Osteoblast (primary cell): ENCODE data around the gene R3HCC1L. TPM values are rescaled to one million over a fixed set of nuclear protein-coding genes. Genes with fewer than 3 reads are reported as not detected.
A peak's percentile ranks its signal among the peaks of the same experiment; 100 is the strongest.
"Not testable (repeated sequence)": the region's sequence is repeated elsewhere in the genome, so short reads cannot be mapped to it uniquely, and the experiment has no call there.

ENCODE experiments used
- DNase-seq: peaks from one replicate; pipeline ENCODE4 v3.0.0; 2011; ENCODE audit warnings: low spot score, mixed read lengths; ENCODE audit not compliant: insufficient read length; ENCODE audit errors: missing footprints
- H2AFZ ChIP-seq: 2 replicates; pipeline ENCODE4 v1.6.0; 2011; ENCODE audit warnings: mild to moderate bottlenecking, low read length
- H3K27ac ChIP-seq: 2 replicates; pipeline ENCODE4 v1.5.1; 2011; ENCODE audit warnings: mild to moderate bottlenecking, low read depth, low read length, moderate library complexity
- H3K27me3 ChIP-seq: 2 replicates; pipeline ENCODE4 v1.6.0; 2012; ENCODE audit warnings: mild to moderate bottlenecking, control low read depth, inconsistent platforms, low read length, moderate library complexity; ENCODE audit not compliant: insufficient read depth
- H3K36me3 ChIP-seq: 2 replicates; pipeline ENCODE4 v1.5.1; 2011; ENCODE audit warnings: mild to moderate bottlenecking, low read length, control low read depth, moderate library complexity; ENCODE audit not compliant: insufficient read depth
- H3K4me1 ChIP-seq: 2 replicates; pipeline ENCODE4 v1.5.1; 2011; ENCODE audit warnings: mild to moderate bottlenecking, low read length, control low read depth, moderate library complexity; ENCODE audit not compliant: insufficient read depth
- H3K4me2 ChIP-seq: 2 replicates; pipeline ENCODE4 v1.6.0; 2011; ENCODE audit warnings: mild to moderate bottlenecking, low read length; ENCODE audit not compliant: insufficient read depth
- H3K4me3 ChIP-seq: fragments of 200-600 bp; sonication (generic); 3 replicates; pipeline ENCODE4 v1.5.1; 2012; ENCODE audit warnings: mild to moderate bottlenecking, low read length, inconsistent platforms; ENCODE audit not compliant: insufficient read depth
- H3K79me2 ChIP-seq: 2 replicates; pipeline ENCODE4 v1.6.0; 2012; ENCODE audit warnings: mild to moderate bottlenecking, low read length, control low read depth, inconsistent platforms; ENCODE audit not compliant: insufficient read depth
- H3K9me3 ChIP-seq: 2 replicates; pipeline ENCODE4 v1.5.1; 2011; ENCODE audit warnings: low read depth, low read length, control low read depth
- H4K20me1 ChIP-seq: 2 replicates; pipeline ENCODE4 v1.6.0; 2012; ENCODE audit warnings: mild to moderate bottlenecking, low read length, control low read depth; ENCODE audit not compliant: insufficient read depth
- CTCF ChIP-seq: IDR thresholded peaks from 2 replicates; pipeline ENCODE4 v1.5.1; 2011; ENCODE audit warnings: mild to moderate bottlenecking, low read depth, low read length, moderate library complexity; ENCODE audit errors: extremely low read depth
- total RNA-seq: library from RNA; depleted of rRNA; stranded (reverse); fragments of >200 nt; gene quantifications from 2 replicates; pipeline ENCODE4 v1.2.3, GENCODE V29; 2012

The R3HCC1L gene
- total RNA-seq, 1 donor = 15.9 TPM

- Histone ChIP-seq H3K4me1 (peaks cover 18% of the 10 kb centered on the region), H4K20me1 (peaks cover 36% of the 10 kb centered on the region), H3K36me3 (no peaks in the 10 kb centered on the region), H3K27ac (peak overlapping the region; percentile 4), H3K79me2 (peaks cover 16% of the 10 kb centered on the region), H3K4me2 (peak overlapping the region; percentile 83), H3K4me3 (peak overlapping the region; percentile 54), H2AFZ (no peak overlapping the region), H3K9me3 (no peaks in the 10 kb centered on the region), H3K27me3 (no peaks in the 10 kb centered on the region)
- TF ChIP-seq CTCF = no peak
- peak; percentile 34 for DNase-seq
Measured at GRCh38 chr10:98172073-98172472, 37.6 kb downstream of the R3HCC1L start.

GRCh38 chr10:98172495-98172894, 38.0 kb downstream of the R3HCC1L start:
- no peak for DNase-seq
- Histone ChIP-seq H3K9me3 (no peaks in the 10 kb centered on the region), H4K20me1 (peaks cover 36% of the 10 kb centered on the region), H3K4me3 (peak overlapping the region; percentile 54), H3K79me2 (peaks cover 20% of the 10 kb centered on the region), H2AFZ (no peak overlapping the region), H3K4me2 (peak overlapping the region; percentile 83), H3K36me3 (no peaks in the 10 kb centered on the region), H3K4me1 (peaks cover 18% of the 10 kb centered on the region), H3K27me3 (no peaks in the 10 kb centered on the region), H3K27ac (peak overlapping the region; percentile 4)
- TF ChIP-seq CTCF = no peak

GRCh38 chr10:98173260-98173659, 38.8 kb downstream of the R3HCC1L start:
- TF ChIP-seq CTCF = no peak
- DNase-seq = no peak
- Histone ChIP-seq H3K4me2 (no peak overlapping the region), H3K27ac (no peak overlapping the region), H3K4me1 (peaks cover 18% of the 10 kb centered on the region), H2AFZ (no peak overlapping the region), H3K36me3 (no peaks in the 10 kb centered on the region), H3K27me3 (no peaks in the 10 kb centered on the region), H4K20me1 (peaks cover 36% of the 10 kb centered on the region), H3K9me3 (no peaks in the 10 kb centered on the region), H3K79me2 (peaks cover 21% of the 10 kb centered on the region), H3K4me3 (no peak overlapping the region)

- H3K27me3 ChIP-seq, H3K4me3 ChIP-seq, H3K36me3 ChIP-seq, H4K20me1 ChIP-seq, H3K27ac ChIP-seq, DNase-seq, H2AFZ ChIP-seq, H3K4me2 ChIP-seq, H3K9me3 ChIP-seq, H3K4me1 ChIP-seq: not testable (repeated sequence)
- H3K79me2 ChIP-seq = peaks cover 27% of the 10 kb centered on the region
Measured at GRCh38 chr10:98182351-98182915, 48.0 kb downstream of the R3HCC1L start.
